Heart left ventricle (tissue), 13 donors: ENCODE data around the gene WDR75.

Experiments
- CTCF ChIP-seq, 12 donors: fragments of 200-600 bp; sonication (generic) in 4 of 12; IDR thresholded peaks; one replicate each; pipeline versions ENCODE4 v1.5.0 to v1.8.0; 2018 to 2022; ENCODE audit warnings: antibody characterized with exemption in 12 of 12, mild to moderate bottlenecking in 5 of 12
- POLR2A ChIP-seq, 2 donors: fragments of 450-650 bp; IDR thresholded peaks; one replicate each; pipeline ENCODE4 v1.6.1; 2017; ENCODE audit warnings: antibody characterized with exemption in 2 of 2, mild to moderate bottlenecking in 2 of 2, moderate library complexity in 2 of 2
- donor health status: ischemic (EF 13 %, LVEDD 7.1; RV severe dilation, severe dysfunction).
- donor health status: DM: no; HTN: yes; CAD: no.
- donor health status: DM: no; HTN: no; CAD: no.
- donor health status: ischemic (EF 25% LVEDD 6.9; RV normal size, moderate dysfunction).
- donor health status: ischemic (EF 25% LVEDD 5.7; RV mildly dilated, moderate dysfunction).
- donor health status: ischemic (EF 35%, LVEDD 5.7; RV mildly dilated, moderate dysfunction).
- donor health status: nonischemic (EF 11% LVEDD 7.7; RV severe dilation, severe dysfunction).
- donor health status: DM: yes; HTN: yes; CAD: no.
- donor health status: PGD.
- donor health status: ischemic (EF 29% LVEDD 5.4; RV normal size, mild dysfunction).
- donor health status: nonischemic (EF 23%, LVEDD 6.1; RV moderate dilation, normal function).

GRCh38 chr2:189481071-189481470 is 39.8 kb downstream of the WDR75 start:
- TF ChIP-seq CTCF (IDR thresholded peaks at IDR 0.05) (no peak), POLR2A (IDR thresholded peaks at IDR 0.05) (no peak)
